ENCODE measurements around the gene MAEA.
"Not testable (repeated sequence)": the region's sequence is repeated elsewhere in the genome, so short reads cannot be mapped to it uniquely, and the experiment has no call there.

MAEA gene

GRCh38 chr4:1331591-1332353 lies 42.1 kb downstream of the MAEA start:
- Histone ChIP-seq H3K4me1 (ENCODE audit: control insufficient read depth, insufficient read depth, low read length) (no peaks in the 10 kb centered on the region), H3K9me3 (ENCODE audit: control insufficient read depth, insufficient read depth, low read length) (no peaks in the 10 kb centered on the region), H3K4me3 (ENCODE audit: low read depth, low read length) (no peak overlapping the region), H3K27me3 (ENCODE audit: control insufficient read depth, insufficient read depth, low read length) (no peaks in the 10 kb centered on the region), H3K9ac (ENCODE audit: low read depth, low read length) (no peak overlapping the region), H3K36me3 (ENCODE audit: control insufficient read depth, insufficient read depth, low read length) (peaks cover 47% of the 10 kb centered on the region)

GRCh38 chr4:1332686-1333085 lies 43.0 kb downstream of the MAEA start:
- Histone ChIP-seq H3K27me3 (ENCODE audit: control insufficient read depth, insufficient read depth, low read length) (no peaks in the 10 kb centered on the region), H3K36me3 (ENCODE audit: control insufficient read depth, insufficient read depth, low read length) (peaks cover 48% of the 10 kb centered on the region), H3K9ac (ENCODE audit: low read depth, low read length) (no peak overlapping the region), H3K4me1 (ENCODE audit: control insufficient read depth, insufficient read depth, low read length) (no peaks in the 10 kb centered on the region), H3K9me3 (ENCODE audit: control insufficient read depth, insufficient read depth, low read length) (no peaks in the 10 kb centered on the region), H3K4me3 (ENCODE audit: low read depth, low read length) (no peak overlapping the region)

DNA sequence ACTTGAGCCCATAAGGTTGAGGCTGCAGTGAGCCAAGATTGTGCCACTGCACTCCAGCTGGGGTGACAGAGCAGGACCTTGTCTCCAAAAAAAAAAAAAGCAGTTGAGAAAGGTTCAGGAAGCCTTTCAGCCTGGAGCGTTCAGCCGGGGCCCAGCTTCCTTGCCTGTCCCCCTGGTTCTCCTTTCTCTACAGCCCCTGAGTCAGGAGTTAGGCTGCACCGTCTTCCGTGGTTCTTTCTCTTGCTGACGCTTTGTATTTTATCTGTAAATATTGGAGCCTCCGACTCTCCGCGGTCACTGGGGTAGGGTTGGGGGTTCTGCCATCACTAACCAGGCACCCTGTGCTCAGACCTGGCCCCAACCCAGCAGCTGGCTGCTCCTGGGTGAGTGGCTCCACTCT lies 43.6 kb downstream of the MAEA start:
- Histone ChIP-seq H3K36me3 (ENCODE audit: control insufficient read depth, insufficient read depth, low read length) (peaks cover 51% of the 10 kb centered on the region), H3K27me3 (ENCODE audit: control insufficient read depth, insufficient read depth, low read length) (no peaks in the 10 kb centered on the region), H3K4me1 (ENCODE audit: control insufficient read depth, insufficient read depth, low read length) (no peaks in the 10 kb centered on the region), H3K4me3 (ENCODE audit: low read depth, low read length) (no peak overlapping the region), H3K9me3 (ENCODE audit: control insufficient read depth, insufficient read depth, low read length) (no peaks in the 10 kb centered on the region), H3K9ac (ENCODE audit: low read depth, low read length) (no peak overlapping the region)

GRCh38 chr4:1333851-1334578 lies 44.3 kb downstream of the MAEA start:
- not testable (repeated sequence) for H3K4me1 ChIP-seq (ENCODE audit: control insufficient read depth, insufficient read depth, low read length); H3K4me3 ChIP-seq (ENCODE audit: low read depth, low read length); H3K27me3 ChIP-seq (ENCODE audit: control insufficient read depth, insufficient read depth, low read length); H3K9me3 ChIP-seq (ENCODE audit: control insufficient read depth, insufficient read depth, low read length); H3K9ac ChIP-seq (ENCODE audit: low read depth, low read length)
- peaks cover 51% of the 10 kb centered on the region for H3K36me3 ChIP-seq (ENCODE audit: control insufficient read depth, insufficient read depth, low read length)

GRCh38 chr4:1334579-1334895 lies 44.8 kb downstream of the MAEA start:
- Histone ChIP-seq H3K27me3 (ENCODE audit: control insufficient read depth, insufficient read depth, low read length) (no peaks in the 10 kb centered on the region), H3K9me3 (ENCODE audit: control insufficient read depth, insufficient read depth, low read length) (no peaks in the 10 kb centered on the region), H3K4me1 (ENCODE audit: control insufficient read depth, insufficient read depth, low read length) (no peaks in the 10 kb centered on the region), H3K4me3 (ENCODE audit: low read depth, low read length) (no peak overlapping the region), H3K9ac (ENCODE audit: low read depth, low read length) (no peak overlapping the region), H3K36me3 (ENCODE audit: control insufficient read depth, insufficient read depth, low read length) (peaks cover 49% of the 10 kb centered on the region)

DNA sequence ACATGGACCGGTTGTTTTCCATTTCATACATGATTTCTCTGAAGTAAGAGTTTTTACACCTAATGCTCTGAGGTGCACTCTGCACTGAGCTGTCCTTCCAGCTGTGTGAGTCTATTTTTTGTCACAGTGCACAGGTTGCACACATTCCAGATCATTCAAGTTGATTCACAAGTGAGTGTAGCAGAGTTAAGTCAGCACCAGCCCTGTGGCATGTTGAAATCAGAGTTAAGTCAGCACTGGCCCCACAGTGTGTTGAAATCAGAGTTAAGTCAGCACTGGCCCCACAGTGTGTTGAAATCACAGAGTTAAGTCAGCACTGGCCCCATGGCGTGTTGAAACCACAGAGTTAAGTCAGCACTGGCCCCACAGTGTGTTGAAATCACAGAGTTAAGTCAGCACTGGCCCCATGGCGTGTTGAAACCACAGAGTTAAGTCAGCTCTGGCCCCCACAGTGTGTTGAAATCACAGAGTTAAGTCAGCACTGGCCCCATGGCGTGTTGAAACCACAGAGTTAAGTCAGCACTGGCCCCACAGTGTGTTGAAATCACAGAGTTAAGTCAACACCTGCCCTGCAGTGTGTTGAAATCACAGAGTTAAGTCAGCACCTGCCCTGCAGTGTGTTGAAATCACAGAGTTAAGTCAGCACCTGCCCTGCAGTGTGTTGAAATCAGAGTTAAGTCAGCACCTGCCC lies 45.6 kb downstream of the MAEA start:
- H3K36me3 ChIP-seq (ENCODE audit: control insufficient read depth, insufficient read depth, low read length): peaks cover 55% of the 10 kb centered on the region
- not testable (repeated sequence) for H3K4me3 ChIP-seq (ENCODE audit: low read depth, low read length); H3K9me3 ChIP-seq (ENCODE audit: control insufficient read depth, insufficient read depth, low read length); H3K4me1 ChIP-seq (ENCODE audit: control insufficient read depth, insufficient read depth, low read length); H3K27me3 ChIP-seq (ENCODE audit: control insufficient read depth, insufficient read depth, low read length); H3K9ac ChIP-seq (ENCODE audit: low read depth, low read length)

GRCh38 chr4:1336088-1336491 lies 46.4 kb downstream of the MAEA start:
- Histone ChIP-seq H3K9ac (ENCODE audit: low read depth, low read length) (no peak overlapping the region), H3K36me3 (ENCODE audit: control insufficient read depth, insufficient read depth, low read length) (peaks cover 55% of the 10 kb centered on the region), H3K4me1 (ENCODE audit: control insufficient read depth, insufficient read depth, low read length) (no peaks in the 10 kb centered on the region), H3K27me3 (ENCODE audit: control insufficient read depth, insufficient read depth, low read length) (no peaks in the 10 kb centered on the region), H3K9me3 (ENCODE audit: control insufficient read depth, insufficient read depth, low read length) (no peaks in the 10 kb centered on the region), H3K4me3 (ENCODE audit: low read depth, low read length) (no peak overlapping the region)

DNA sequence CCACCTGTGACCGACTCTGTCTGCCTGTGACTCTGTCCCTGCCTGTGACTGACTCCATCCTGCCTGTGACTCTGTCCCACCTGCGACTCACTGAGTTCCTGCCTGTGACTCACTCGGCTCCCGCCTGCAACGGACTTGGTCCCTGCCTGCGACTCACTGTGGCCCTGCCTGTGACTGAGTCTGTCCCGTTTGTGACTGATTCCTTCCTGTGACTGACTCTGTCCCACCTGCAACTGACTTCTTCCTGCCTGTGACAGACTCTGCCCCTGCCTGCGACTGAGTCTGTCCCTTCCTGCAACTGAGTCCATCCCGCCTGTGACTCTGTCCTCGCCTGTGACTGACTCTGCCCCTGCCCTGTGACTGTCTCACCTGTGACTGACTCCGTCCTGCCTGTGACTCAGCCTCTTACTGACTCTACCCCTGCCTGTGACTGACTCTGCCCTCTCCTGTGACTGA lies 47.7 kb downstream of the MAEA start:
- Histone ChIP-seq H3K4me1 (ENCODE audit: control insufficient read depth, insufficient read depth, low read length) (no peaks in the 10 kb centered on the region), H3K27me3 (ENCODE audit: control insufficient read depth, insufficient read depth, low read length) (no peaks in the 10 kb centered on the region), H3K4me3 (ENCODE audit: low read depth, low read length) (no peak overlapping the region), H3K36me3 (ENCODE audit: control insufficient read depth, insufficient read depth, low read length) (peaks cover 55% of the 10 kb centered on the region), H3K9ac (ENCODE audit: low read depth, low read length) (no peak overlapping the region), H3K9me3 (ENCODE audit: control insufficient read depth, insufficient read depth, low read length) (no peaks in the 10 kb centered on the region)

- Histone ChIP-seq H3K27me3 (ENCODE audit: control insufficient read depth, insufficient read depth, low read length) (no peaks in the 10 kb centered on the region), H3K9me3 (ENCODE audit: control insufficient read depth, insufficient read depth, low read length) (no peaks in the 10 kb centered on the region), H3K4me1 (ENCODE audit: control insufficient read depth, insufficient read depth, low read length) (no peaks in the 10 kb centered on the region), H3K9ac (ENCODE audit: low read depth, low read length) (no peak overlapping the region), H3K36me3 (ENCODE audit: control insufficient read depth, insufficient read depth, low read length) (peaks cover 50% of the 10 kb centered on the region), H3K4me3 (ENCODE audit: low read depth, low read length) (no peak overlapping the region)
Measured at GRCh38 chr4:1337951-1338751, 48.5 kb downstream of the MAEA start.

DNA sequence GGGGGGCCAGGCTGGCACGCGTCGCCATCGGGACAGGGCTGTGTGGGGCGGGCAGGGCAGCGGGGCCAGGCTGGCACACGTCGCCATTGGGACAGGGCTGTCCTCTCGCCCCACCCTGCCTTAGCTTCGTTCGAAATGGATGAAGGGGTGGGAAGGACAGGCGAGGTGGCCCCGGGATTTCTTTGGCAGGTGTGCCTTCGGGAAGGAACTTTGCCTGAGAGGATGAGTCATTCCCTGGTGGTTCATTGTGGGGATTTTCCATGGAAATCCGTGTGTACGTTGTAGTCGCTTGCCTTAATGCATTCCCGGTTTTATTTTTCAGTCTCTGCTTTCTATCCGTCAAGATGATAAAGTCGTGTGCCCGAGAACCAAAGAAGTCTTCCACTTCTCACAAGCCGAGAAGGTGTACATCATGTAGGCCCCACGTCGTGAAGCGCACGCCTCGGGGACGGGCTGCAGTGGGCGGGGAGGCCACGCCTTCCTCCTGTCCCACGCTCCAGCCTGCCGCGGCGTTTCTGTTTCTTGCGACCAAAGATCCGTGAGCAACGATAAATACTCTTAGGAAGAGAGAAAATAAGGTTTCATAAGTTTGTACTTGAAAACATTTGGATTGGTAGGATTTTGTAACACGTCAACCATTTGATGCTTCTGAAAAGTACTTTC lies 49.2 kb downstream of the MAEA start:
- H3K36me3 ChIP-seq (ENCODE audit: control insufficient read depth, insufficient read depth, low read length): peaks cover 47% of the 10 kb centered on the region

GRCh38 chr4:1339489-1339888 lies 49.8 kb downstream of the MAEA start:
- Histone ChIP-seq H3K9me3 (ENCODE audit: control insufficient read depth, insufficient read depth, low read length) (no peaks in the 10 kb centered on the region), H3K9ac (ENCODE audit: low read depth, low read length) (no peak overlapping the region), H3K36me3 (ENCODE audit: control insufficient read depth, insufficient read depth, low read length) (peaks cover 47% of the 10 kb centered on the region), H3K27me3 (ENCODE audit: control insufficient read depth, insufficient read depth, low read length) (no peaks in the 10 kb centered on the region), H3K4me1 (ENCODE audit: control insufficient read depth, insufficient read depth, low read length) (no peaks in the 10 kb centered on the region), H3K4me3 (ENCODE audit: low read depth, low read length) (no peak overlapping the region)

More for the DNA sequence above, 49.2 kb downstream of the MAEA start:
- Histone ChIP-seq H3K9me3 (ENCODE audit: control insufficient read depth, insufficient read depth, low read length) (no peaks in the 10 kb centered on the region), H3K27me3 (ENCODE audit: control insufficient read depth, insufficient read depth, low read length) (no peaks in the 10 kb centered on the region), H3K9ac (ENCODE audit: low read depth, low read length) (no peak overlapping the region), H3K4me3 (ENCODE audit: low read depth, low read length) (no peak overlapping the region), H3K4me1 (ENCODE audit: control insufficient read depth, insufficient read depth, low read length) (no peaks in the 10 kb centered on the region)
